Ascending aorta (tissue), 2 donors: Measurements from ENCODE around the gene OR5H15. TPM values are rescaled to one million over a fixed set of nuclear protein-coding genes. Genes with fewer than 3 reads are reported as not detected.
"Not testable (repeated sequence)": the region's sequence is repeated elsewhere in the genome, so short reads cannot be mapped to it uniquely, and the experiment has no call there.

Experiments used
- DNase-seq, 2 donors: peaks; one replicate each; pipeline ENCODE4 v3.0.0-alpha.2; 2019; ENCODE audit warnings: low spot score in 2 of 2
- H3K27ac ChIP-seq, 2 donors: fragments of 200-600 bp; sonication (generic); one replicate each; pipeline ENCODE4 v1.5.1; 2016 to 2017; ENCODE audit warnings: mild to moderate bottlenecking in 1 of 2
- H3K27me3 ChIP-seq: fragments of 200-600 bp; sonication (generic); one replicate; pipeline ENCODE4 v1.5.1; 2017
- H3K36me3 ChIP-seq, 2 donors: fragments of 200-600 bp; sonication (generic); one replicate each; pipeline ENCODE4 v1.5.1; 2016
- H3K4me1 ChIP-seq, 2 donors: fragments of 200-600 bp; sonication (generic); one replicate each; pipeline ENCODE4 v1.5.1; 2016 to 2017; ENCODE audit warnings: mild to moderate bottlenecking in 1 of 2
- H3K4me3 ChIP-seq, 2 donors: fragments of 200-600 bp; sonication (generic); one replicate each; pipeline ENCODE4 v1.5.1; 2016 to 2017; ENCODE audit warnings: mild to moderate bottlenecking in 1 of 2
- H3K9me3 ChIP-seq, 2 donors: fragments of 200-600 bp; sonication (generic); one replicate each; pipeline ENCODE4 v1.5.1; 2016
- intact Hi-C: fragments of 100-400 bp; cut with DNase I; formaldehyde crosslinking; loops from one replicate; pipeline ENCODE4 v1.15.1; 2023
- total RNA-seq: library from RNA; depleted of rRNA; stranded (reverse); fragments of >200 nt; gene quantifications from one replicate; pipeline ENCODE4 v1.1.0, GENCODE V29; 2016
- TF ChIP-seq, protein P1 (sequence below), 3 experiments: fragments of 200-600 bp in 2 of 3; fragments of 450-650 bp in 1 of 3; sonication (generic) in 2 of 3; IDR thresholded peaks; one replicate each; pipeline ENCODE4 v1.5.1; 2016 to 2019; ENCODE audit warnings: antibody characterized with exemption in 3 of 3, mild to moderate bottlenecking in 1 of 3, moderate library complexity in 1 of 3

OR5H15 gene
- total RNA-seq: not detected

DNA sequence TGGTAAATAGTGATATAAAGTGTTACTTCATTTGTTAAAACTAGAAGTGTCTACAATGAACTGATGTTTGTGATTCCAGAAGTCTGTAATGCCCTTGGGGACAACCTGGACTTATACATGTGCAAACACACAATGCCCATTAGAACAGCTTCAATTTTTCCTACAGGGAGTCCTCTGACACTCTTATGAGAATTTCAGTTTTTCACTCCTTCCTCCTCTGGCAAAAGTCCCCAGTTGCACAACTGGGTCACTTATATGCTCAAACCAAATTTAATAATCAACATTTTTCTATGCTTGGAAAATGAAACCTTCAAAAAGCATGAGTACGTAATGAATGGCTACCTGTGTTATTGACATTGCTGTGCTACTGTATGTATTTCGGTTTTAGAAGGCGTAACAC is at the start of gene OR5H15:
OR5H15 (plus strand) TSS at position 301 of the 400 bp plus-strand sequence. CDS start 2,004 bp downstream, outside the sequence.
- Histone ChIP-seq H3K27me3 (no peaks in the 10 kb centered on the region), H3K36me3 (no peaks in the 10 kb centered on the region), H3K4me3 (no peak within 1 kb of the TSS), H3K9me3 (no peaks in the 10 kb centered on the region), H3K4me1 (no peaks in the 10 kb centered on the region), H3K27ac (no peak within 1 kb of the TSS)
- intact Hi-C loops: no loop called here
- DNase-seq: no peak
- TF ChIP-seq, protein P1, sequence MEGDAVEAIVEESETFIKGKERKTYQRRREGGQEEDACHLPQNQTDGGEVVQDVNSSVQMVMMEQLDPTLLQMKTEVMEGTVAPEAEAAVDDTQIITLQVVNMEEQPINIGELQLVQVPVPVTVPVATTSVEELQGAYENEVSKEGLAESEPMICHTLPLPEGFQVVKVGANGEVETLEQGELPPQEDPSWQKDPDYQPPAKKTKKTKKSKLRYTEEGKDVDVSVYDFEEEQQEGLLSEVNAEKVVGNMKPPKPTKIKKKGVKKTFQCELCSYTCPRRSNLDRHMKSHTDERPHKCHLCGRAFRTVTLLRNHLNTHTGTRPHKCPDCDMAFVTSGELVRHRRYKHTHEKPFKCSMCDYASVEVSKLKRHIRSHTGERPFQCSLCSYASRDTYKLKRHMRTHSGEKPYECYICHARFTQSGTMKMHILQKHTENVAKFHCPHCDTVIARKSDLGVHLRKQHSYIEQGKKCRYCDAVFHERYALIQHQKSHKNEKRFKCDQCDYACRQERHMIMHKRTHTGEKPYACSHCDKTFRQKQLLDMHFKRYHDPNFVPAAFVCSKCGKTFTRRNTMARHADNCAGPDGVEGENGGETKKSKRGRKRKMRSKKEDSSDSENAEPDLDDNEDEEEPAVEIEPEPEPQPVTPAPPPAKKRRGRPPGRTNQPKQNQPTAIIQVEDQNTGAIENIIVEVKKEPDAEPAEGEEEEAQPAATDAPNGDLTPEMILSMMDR (IDR thresholded peaks at IDR 0.05): no peak

GRCh38 chr3:98130421-98130820 is 36.1 kb upstream of the OR5H15 start, which contains the start of gene OR5H1:
Gene OR5H1 (plus strand): TSS chr3:98130721. CDS start chr3:98132698, 1,977 bp downstream.
- TF ChIP-seq, protein P1 (IDR thresholded peaks at IDR 0.05): no peak
- no peak for DNase-seq
- Histone ChIP-seq H3K9me3 (no peaks in the 10 kb centered on the region), H3K4me1 (no peaks in the 10 kb centered on the region), H3K27ac (no peak within 1 kb of the TSS), H3K4me3 (no peak within 1 kb of the TSS), H3K36me3 (no peaks in the 10 kb centered on the region), H3K27me3 (no peaks in the 10 kb centered on the region)
- intact Hi-C loops: no loop called here

DNA sequence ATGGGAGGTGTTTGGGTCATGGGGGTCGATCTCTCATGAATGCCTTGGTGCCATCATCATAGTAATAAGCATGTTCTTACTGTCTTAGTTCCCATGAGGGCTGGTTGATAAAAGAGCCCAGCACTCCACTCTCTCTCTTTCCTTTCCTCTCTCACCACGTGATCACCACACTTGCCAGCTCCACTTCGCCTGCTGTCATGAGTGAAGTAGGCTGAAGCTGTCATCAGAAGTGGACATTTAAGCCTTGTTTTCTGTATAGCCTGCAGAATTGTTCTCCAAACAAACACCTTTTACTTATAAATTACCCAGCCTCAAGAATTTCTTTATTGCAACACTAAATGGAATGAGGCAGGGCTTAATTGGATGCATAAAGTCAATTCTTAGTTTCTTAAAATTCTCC is 29.9 kb upstream of the OR5H15 start:
- H3K4me3 ChIP-seq: no peak overlapping the region
- H3K36me3 ChIP-seq: no peaks in the 10 kb centered on the region
- no peaks in the 10 kb centered on the region for H3K4me1 ChIP-seq
- DNase-seq: no peak
- intact Hi-C loops: no loop called here
- no peaks in the 10 kb centered on the region for H3K27me3 ChIP-seq
- TF ChIP-seq, protein P1 (IDR thresholded peaks at IDR 0.05): no peak
- no peak overlapping the region for H3K27ac ChIP-seq
- no peaks in the 10 kb centered on the region for H3K9me3 ChIP-seq

- intact Hi-C loops, DNase-seq, H3K4me1 ChIP-seq, H3K27me3 ChIP-seq, H3K36me3 ChIP-seq, H3K27ac ChIP-seq, H3K9me3 ChIP-seq, H3K4me3 ChIP-seq: not testable (repeated sequence)
These were observed 28.5 kb upstream of the OR5H15 start for GRCh38 chr3:98137826-98138557.

DNA sequence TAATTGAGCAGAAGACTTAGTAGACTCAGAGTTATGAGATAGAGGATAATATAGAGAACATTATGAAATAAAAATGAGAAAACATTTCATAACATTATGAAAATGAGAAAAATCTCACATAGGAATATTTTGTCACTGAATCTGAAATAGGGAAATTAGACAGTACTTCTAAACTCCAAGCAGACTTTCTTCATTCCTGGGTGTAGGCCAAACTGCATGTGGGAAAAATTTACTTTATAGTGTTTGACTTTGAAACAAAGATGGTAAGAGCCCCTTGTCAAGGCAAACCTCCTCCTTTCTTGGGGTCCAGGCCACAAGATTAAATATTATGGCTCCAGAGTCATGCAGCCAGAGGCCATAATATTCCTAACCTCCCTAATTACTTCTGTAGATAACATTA is 26.0 kb upstream of the OR5H15 start:
- Histone ChIP-seq H3K4me3 (no peak overlapping the region), H3K36me3 (no peaks in the 10 kb centered on the region), H3K27me3 (no peaks in the 10 kb centered on the region), H3K27ac (no peak overlapping the region), H3K4me1 (no peaks in the 10 kb centered on the region), H3K9me3 (no peaks in the 10 kb centered on the region)
- TF ChIP-seq, protein P1 (IDR thresholded peaks at IDR 0.05): no peak
- intact Hi-C loops: no loop called here
- no peak for DNase-seq

DNA sequence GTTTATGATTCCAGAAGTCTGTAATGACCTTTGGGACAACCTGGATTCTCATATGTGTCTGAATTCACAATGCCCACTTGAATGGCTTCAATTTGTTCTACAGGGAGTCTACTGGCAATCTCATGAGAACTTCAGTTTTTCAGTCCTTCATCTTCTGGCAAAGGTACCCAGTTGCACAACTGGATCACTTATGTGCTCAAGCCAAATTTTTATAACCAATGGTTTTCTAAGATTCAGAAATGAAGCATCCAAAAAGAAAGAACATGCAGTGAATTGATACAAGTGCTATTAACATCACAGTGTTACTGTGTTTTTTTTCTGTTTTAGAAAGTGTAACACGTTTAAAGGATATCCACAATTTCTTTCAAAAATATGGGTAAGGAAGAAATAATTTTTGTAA is 19.3 kb upstream of the OR5H15 start, which contains the start of gene OR5H14:
OR5H14 (plus strand) TSS at position 301 of the 400 bp plus-strand sequence. CDS start 1,907 bp downstream, outside the sequence.
- Histone ChIP-seq H3K4me3 (no peak within 1 kb of the TSS), H3K9me3 (no peaks in the 10 kb centered on the region), H3K27ac (no peak within 1 kb of the TSS), H3K27me3 (no peaks in the 10 kb centered on the region), H3K4me1 (no peaks in the 10 kb centered on the region), H3K36me3 (no peaks in the 10 kb centered on the region)
- intact Hi-C loops: no loop called here
- TF ChIP-seq, protein P1 (IDR thresholded peaks at IDR 0.05): no peak
- DNase-seq: no peak
